Glutamatergic neuron (in vitro differentiated cells): ENCODE measurements around the gene CIT. TPM values are rescaled to one million over a fixed set of nuclear protein-coding genes. Genes with fewer than 3 reads are reported as not detected.
A peak's percentile ranks its signal among the peaks of the same experiment; 100 is the strongest.

Source experiments
- DNase-seq: peaks from one replicate; pipeline ENCODE4 v3.0.0; 2022
- H3K27ac Mint-ChIP-seq: one replicate; pipeline ENCODE4 v1.8.0; 2020; ENCODE audit warnings: mild to moderate bottlenecking, mixed read lengths, inconsistent platforms; ENCODE audit not compliant: unreplicated experiment
- H3K27me3 Mint-ChIP-seq: one replicate; pipeline ENCODE4 v1.8.0; 2020; ENCODE audit warnings: mild to moderate bottlenecking, moderate library complexity, mixed read lengths, inconsistent platforms; ENCODE audit not compliant: unreplicated experiment
- H3K36me3 Mint-ChIP-seq: one replicate; pipeline ENCODE4 v1.8.0; 2020; ENCODE audit warnings: mild to moderate bottlenecking, mixed read lengths, inconsistent platforms; ENCODE audit not compliant: unreplicated experiment
- H3K4me1 Mint-ChIP-seq: one replicate; pipeline ENCODE4 v1.8.0; 2020; ENCODE audit warnings: mild to moderate bottlenecking, low read depth, mixed read lengths, inconsistent platforms; ENCODE audit not compliant: unreplicated experiment
- H3K4me3 Mint-ChIP-seq: one replicate; pipeline ENCODE4 v1.8.0; 2020; ENCODE audit warnings: mild to moderate bottlenecking, mixed read lengths, inconsistent platforms; ENCODE audit not compliant: unreplicated experiment
- H3K9me3 Mint-ChIP-seq: one replicate; pipeline ENCODE4 v1.8.0; 2020; ENCODE audit warnings: mild to moderate bottlenecking, moderate library complexity, mixed read lengths, inconsistent platforms; ENCODE audit not compliant: unreplicated experiment
- CTCF ChIP-seq: fragments of 200-600 bp; sonication (generic); IDR thresholded peaks from one replicate; pipeline ENCODE4 v1.5.0; 2021; ENCODE audit not compliant: partially characterized antibody, unreplicated experiment
- total RNA-seq: library from RNA; stranded (reverse); fragmentation: NEBNext Ultra II Directional; extraction: Animal tissue kit (Norgen Biotek cat#: 25700); gene quantifications from one replicate; pipeline ENCODE4 v1.2.1, GENCODE V29; 2021; ENCODE audit not compliant: unreplicated experiment

CIT gene
- total RNA-seq, 1 donor from 2014 or later = 20.8 TPM

GRCh38 chr12:119696943-119697342 is 180.2 kb downstream of the CIT start:
- no peaks in the 10 kb centered on the region for H3K36me3 Mint-ChIP-seq
- peaks cover 3% of the 10 kb centered on the region for H3K4me1 Mint-ChIP-seq
- H3K9me3 Mint-ChIP-seq = no peaks in the 10 kb centered on the region
- no peak for TF ChIP-seq CTCF
- H3K27me3 Mint-ChIP-seq = no peaks in the 10 kb centered on the region
- no peak overlapping the region for H3K27ac Mint-ChIP-seq
- DNase-seq = no peak
- H3K4me3 Mint-ChIP-seq = no peak overlapping the region

GRCh38 chr12:119695034-119695433 is 182.1 kb downstream of the CIT start:
- Mint-ChIP-seq H3K9me3 (no peaks in the 10 kb centered on the region), H3K4me3 (no peak overlapping the region), H3K27me3 (no peaks in the 10 kb centered on the region), H3K36me3 (no peaks in the 10 kb centered on the region), H3K27ac (no peak overlapping the region), H3K4me1 (peaks cover 3% of the 10 kb centered on the region)
- no peak for DNase-seq
- TF ChIP-seq CTCF = peak; percentile 64

GRCh38 chr12:119694111-119694510 is 183.0 kb downstream of the CIT start:
- no peaks in the 10 kb centered on the region for H3K36me3 Mint-ChIP-seq
- H3K4me1 Mint-ChIP-seq = peaks cover 3% of the 10 kb centered on the region
- H3K4me3 Mint-ChIP-seq = no peak overlapping the region
- DNase-seq = no peak
- H3K9me3 Mint-ChIP-seq = no peaks in the 10 kb centered on the region
- no peak for TF ChIP-seq CTCF
- H3K27me3 Mint-ChIP-seq = no peaks in the 10 kb centered on the region
- no peak overlapping the region for H3K27ac Mint-ChIP-seq

DNA sequence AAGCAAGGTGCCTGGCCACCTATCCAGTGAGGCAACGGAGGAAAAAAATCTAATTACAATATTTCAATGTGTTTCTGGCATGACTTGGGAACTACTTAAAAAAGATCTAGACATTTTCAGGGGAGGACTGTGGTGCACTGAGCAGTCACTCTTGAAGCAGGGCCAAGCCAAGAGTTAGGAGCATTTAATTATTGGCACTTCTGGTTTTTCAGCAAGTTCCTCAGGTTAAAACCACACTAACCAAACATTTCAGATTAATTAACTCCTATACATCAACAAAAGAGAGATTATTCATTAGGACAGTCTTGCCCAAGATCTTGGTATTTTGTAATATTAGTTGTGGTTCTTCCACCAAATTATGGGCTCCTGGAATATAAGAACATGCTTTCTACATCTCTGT is 183.6 kb downstream of the CIT start:
- no peak for TF ChIP-seq CTCF
- no peaks in the 10 kb centered on the region for H3K27me3 Mint-ChIP-seq
- DNase-seq = no peak
- H3K4me1 Mint-ChIP-seq = peaks cover 3% of the 10 kb centered on the region
- H3K36me3 Mint-ChIP-seq = no peaks in the 10 kb centered on the region
- H3K4me3 Mint-ChIP-seq = no peak overlapping the region
- no peak overlapping the region for H3K27ac Mint-ChIP-seq
- H3K9me3 Mint-ChIP-seq = no peaks in the 10 kb centered on the region

DNA sequence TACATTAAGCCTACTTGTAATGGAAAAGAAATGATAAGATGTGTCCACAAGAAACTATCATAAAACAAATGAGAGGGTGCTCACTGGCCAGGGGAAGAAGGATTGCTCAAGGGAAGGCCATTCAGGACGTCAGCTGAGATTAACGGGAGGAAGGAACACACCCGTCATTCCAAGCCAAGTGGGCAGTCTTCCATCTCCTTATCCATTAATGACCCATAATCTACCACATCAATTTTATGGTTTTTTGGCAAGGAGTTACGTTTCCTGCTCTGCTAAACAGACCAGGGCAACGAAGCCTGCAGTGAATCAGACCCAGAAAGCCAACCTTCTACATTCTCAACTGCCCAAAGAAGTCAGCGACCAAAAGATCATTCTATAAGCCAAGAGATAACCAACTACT is 184.1 kb downstream of the CIT start:
- Mint-ChIP-seq H3K9me3 (no peaks in the 10 kb centered on the region), H3K4me3 (no peak overlapping the region), H3K27me3 (no peaks in the 10 kb centered on the region), H3K36me3 (no peaks in the 10 kb centered on the region), H3K27ac (no peak overlapping the region), H3K4me1 (peaks cover 3% of the 10 kb centered on the region)
- no peak for TF ChIP-seq CTCF
- no peak for DNase-seq
